Uterus (tissue), 2 donors: ENCODE results near the gene STK32C.

Experiments used
- CTCF ChIP-seq, 4 experiments: fragments of 200-600 bp in 2 of 4; fragments of 450-650 bp in 2 of 4; sonication (generic) in 2 of 4; IDR thresholded peaks; one replicate each; pipeline ENCODE4 v1.5.1; 2016 to 2019; ENCODE audit warnings: antibody characterized with exemption in 4 of 4, mild to moderate bottlenecking in 2 of 4, moderate library complexity in 1 of 4
- POLR2A ChIP-seq, 2 donors: fragments of 450-650 bp; IDR thresholded peaks; one replicate each; pipeline ENCODE4 v1.6.1; 2016; ENCODE audit warnings: antibody characterized with exemption in 2 of 2, mild to moderate bottlenecking in 1 of 2, moderate library complexity in 1 of 2

DNA sequence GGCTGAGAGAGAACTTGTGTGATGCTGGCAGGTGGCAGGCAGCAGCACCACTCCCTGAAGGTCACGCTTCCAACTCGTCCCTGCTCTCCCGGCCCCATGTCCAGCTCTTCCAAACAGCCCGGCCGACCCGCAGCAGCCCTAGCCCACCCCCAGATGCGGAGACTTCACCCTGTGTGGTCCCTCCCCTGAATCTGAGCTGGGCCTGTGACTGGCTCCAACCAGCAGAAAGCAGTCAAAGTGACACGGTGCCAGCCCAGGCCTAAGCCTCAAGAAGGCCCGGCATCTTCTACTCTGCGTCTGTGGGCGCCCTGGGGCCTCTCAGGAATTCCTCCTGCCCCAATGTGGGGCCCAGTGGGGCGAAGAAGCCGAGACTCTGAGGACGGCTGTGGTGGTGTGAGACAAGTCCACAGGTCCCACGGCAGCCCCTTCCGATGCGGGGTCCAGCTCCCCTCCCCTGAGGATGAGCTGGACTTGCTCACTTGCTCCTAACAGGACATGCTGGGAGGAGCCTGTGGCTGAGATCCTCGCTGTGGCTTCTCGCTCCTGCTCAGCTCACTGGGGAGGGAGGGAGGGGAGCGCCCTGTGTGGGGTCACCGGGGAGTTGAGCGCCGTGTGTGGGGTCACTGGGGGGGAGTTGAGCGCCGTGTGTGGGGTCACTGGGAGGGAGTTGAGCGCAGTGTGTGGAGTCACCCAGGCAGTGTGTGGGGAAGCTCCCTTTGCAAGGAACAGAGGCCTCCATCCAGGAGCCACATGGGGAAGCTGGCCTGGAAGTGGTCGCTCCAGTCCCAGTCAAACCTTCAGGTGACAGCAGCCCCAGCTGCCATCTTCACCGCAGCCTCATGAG lies 9.5 kb downstream of the STK32C start:
- TF ChIP-seq CTCF (IDR thresholded peaks at IDR 0.05) (no peak), POLR2A (IDR thresholded peaks at IDR 0.05) (no peak)
